ENCODE results near the gene SDK1.
A peak's percentile ranks its signal among the peaks of the same experiment; 100 is the strongest.

SDK1 gene

GRCh38 chr7:3380886-3381685, 80.0 kb downstream of the SDK1 start:
- TF ChIP-seq POLR2A (IDR thresholded peaks at IDR 0.05; ENCODE audit: low read length) (no peak), GATA1 (IDR thresholded peaks at IDR 0.05; ENCODE audit: low read depth, low read length) (no peak)
- no peak for DNase-seq

- no peak for TF ChIP-seq POLR2A (IDR thresholded peaks at IDR 0.05; ENCODE audit: low read length)
- TF ChIP-seq GATA1 (IDR thresholded peaks at IDR 0.05; ENCODE audit: low read depth, low read length): no peak
- no peak for DNase-seq
Observed at GRCh38 chr7:3386423-3387190, 85.6 kb downstream of the SDK1 start.

GRCh38 chr7:3393862-3394261, 92.8 kb downstream of the SDK1 start:
- no peak for DNase-seq
- TF ChIP-seq GATA1 (IDR thresholded peaks at IDR 0.05; ENCODE audit: low read depth, low read length) (no peak), POLR2A (IDR thresholded peaks at IDR 0.05; ENCODE audit: low read length) (no peak)

- TF ChIP-seq GATA1 (IDR thresholded peaks at IDR 0.05; ENCODE audit: low read depth, low read length): no peak
- no peak for TF ChIP-seq POLR2A (IDR thresholded peaks at IDR 0.05; ENCODE audit: low read length)
- no peak for DNase-seq
Observed at GRCh38 chr7:3397324-3397723, 96.3 kb downstream of the SDK1 start.

GRCh38 chr7:3399858-3400257, 98.8 kb downstream of the SDK1 start:
- DNase-seq: peak in 1 of 2 experiments; percentile 4
- no peak for TF ChIP-seq POLR2A (IDR thresholded peaks at IDR 0.05; ENCODE audit: low read length)
- no peak for TF ChIP-seq GATA1 (IDR thresholded peaks at IDR 0.05; ENCODE audit: low read depth, low read length)

- TF ChIP-seq POLR2A (IDR thresholded peaks at IDR 0.05; ENCODE audit: low read length): no peak
- no peak for TF ChIP-seq GATA1 (IDR thresholded peaks at IDR 0.05; ENCODE audit: low read depth, low read length)
- peak in 1 of 2 experiments; percentile 2 for DNase-seq
Observed at GRCh38 chr7:3404501-3404900, 103.4 kb downstream of the SDK1 start.

GRCh38 chr7:3408814-3409595, 108.0 kb downstream of the SDK1 start:
- TF ChIP-seq POLR2A (IDR thresholded peaks at IDR 0.05; ENCODE audit: low read length): no peak
- no peak for TF ChIP-seq GATA1 (IDR thresholded peaks at IDR 0.05; ENCODE audit: low read depth, low read length)
- DNase-seq: no peak

- TF ChIP-seq POLR2A (IDR thresholded peaks at IDR 0.05; ENCODE audit: low read length) (no peak), GATA1 (IDR thresholded peaks at IDR 0.05; ENCODE audit: low read depth, low read length) (no peak)
- DNase-seq: no peak
Observed at GRCh38 chr7:3412871-3413270, 111.8 kb downstream of the SDK1 start.

GRCh38 chr7:3415861-3416312, 114.8 kb downstream of the SDK1 start:
- no peak for DNase-seq
- no peak for TF ChIP-seq POLR2A (IDR thresholded peaks at IDR 0.05; ENCODE audit: low read length)
- TF ChIP-seq GATA1 (IDR thresholded peaks at IDR 0.05; ENCODE audit: low read depth, low read length): no peak

GRCh38 chr7:3416453-3416852, 115.4 kb downstream of the SDK1 start:
- no peak for TF ChIP-seq GATA1 (IDR thresholded peaks at IDR 0.05; ENCODE audit: low read depth, low read length)
- no peak for TF ChIP-seq POLR2A (IDR thresholded peaks at IDR 0.05; ENCODE audit: low read length)

GRCh38 chr7:3425087-3425486, 124.0 kb downstream of the SDK1 start:
- no peak for DNase-seq
- TF ChIP-seq GATA1 (IDR thresholded peaks at IDR 0.05; ENCODE audit: low read depth, low read length) (no peak), POLR2A (IDR thresholded peaks at IDR 0.05; ENCODE audit: low read length) (no peak)

More at GRCh38 chr7:3416453-3416852, 115.4 kb downstream of the SDK1 start:
- no peak for DNase-seq

GRCh38 chr7:3426064-3426463, 125.0 kb downstream of the SDK1 start:
- TF ChIP-seq POLR2A (IDR thresholded peaks at IDR 0.05; ENCODE audit: low read length) (no peak), GATA1 (IDR thresholded peaks at IDR 0.05; ENCODE audit: low read depth, low read length) (no peak)
- no peak for DNase-seq

GRCh38 chr7:3427957-3428356, 126.9 kb downstream of the SDK1 start:
- peak in 1 of 2 experiments; percentile 2 for DNase-seq
- TF ChIP-seq POLR2A (IDR thresholded peaks at IDR 0.05; ENCODE audit: low read length): no peak

GRCh38 chr7:3429981-3430380, 128.9 kb downstream of the SDK1 start:
- TF ChIP-seq GATA1 (IDR thresholded peaks at IDR 0.05; ENCODE audit: low read depth, low read length) (no peak), POLR2A (IDR thresholded peaks at IDR 0.05; ENCODE audit: low read length) (no peak)
- no peak for DNase-seq
